GM18870 (cell line): ENCODE measurements around the gene ZNF280C.
"Not testable (repeated sequence)": the region's sequence is repeated elsewhere in the genome, so short reads cannot be mapped to it uniquely, and the experiment has no call there.

Experiments
- ATAC-seq: cut with Tn5 transposase; IDR thresholded peaks from one replicate; pipeline ENCODE4 v1.9.1; 2021; ENCODE audit warnings: moderate library complexity; ENCODE audit not compliant: unreplicated experiment

ZNF280C gene

GRCh38 chrX:130262231-130262630 is 6.5 kb downstream of the ZNF280C start:
- ATAC-seq = no peak

GRCh38 chrX:130261296-130261893 is 7.3 kb downstream of the ZNF280C start:
- no peak for ATAC-seq

GRCh38 chrX:130260316-130260715 is 8.4 kb downstream of the ZNF280C start:
- ATAC-seq = no peak

- no peak for ATAC-seq
Measured at GRCh38 chrX:130253916-130254315, 14.8 kb downstream of the ZNF280C start.

- no peak for ATAC-seq
Measured at GRCh38 chrX:130251671-130252070, 17.0 kb downstream of the ZNF280C start.

- ATAC-seq = no peak
Measured at GRCh38 chrX:130247996-130248395, 20.7 kb downstream of the ZNF280C start.

- ATAC-seq = no peak
Measured at GRCh38 chrX:130246084-130246483, 22.6 kb downstream of the ZNF280C start.

GRCh38 chrX:130245441-130245840 is 23.3 kb downstream of the ZNF280C start:
- ATAC-seq = no peak

- ATAC-seq = not testable (repeated sequence)
Measured at GRCh38 chrX:130231184-130231583, 37.5 kb downstream of the ZNF280C start.

- ATAC-seq = no peak
Measured at GRCh38 chrX:130228871-130229270, 39.8 kb downstream of the ZNF280C start.

GRCh38 chrX:130224810-130225209 is 43.9 kb downstream of the ZNF280C start:
- no peak for ATAC-seq

GRCh38 chrX:130216320-130216719 is 52.4 kb downstream of the ZNF280C start:
- ATAC-seq = no peak

GRCh38 chrX:130213376-130213775 is 55.3 kb downstream of the ZNF280C start:
- no peak for ATAC-seq

GRCh38 chrX:130212371-130212770 is 56.3 kb downstream of the ZNF280C start:
- ATAC-seq = no peak

GRCh38 chrX:130211415-130212186 is 57.1 kb downstream of the ZNF280C start:
- no peak for ATAC-seq

- no peak for ATAC-seq
Measured at GRCh38 chrX:130204647-130205046, 64.1 kb downstream of the ZNF280C start.

GRCh38 chrX:130197464-130197863 is 71.2 kb downstream of the ZNF280C start:
- no peak for ATAC-seq

- no peak for ATAC-seq
Measured at GRCh38 chrX:130196466-130196865, 72.2 kb downstream of the ZNF280C start.

GRCh38 chrX:130190801-130191200 is 77.9 kb downstream of the ZNF280C start:
- no peak for ATAC-seq

GRCh38 chrX:130186651-130187050 is 82.0 kb downstream of the ZNF280C start:
- ATAC-seq = no peak

GRCh38 chrX:130184857-130185256 is 83.8 kb downstream of the ZNF280C start:
- no peak for ATAC-seq

GRCh38 chrX:130184168-130184567 is 84.5 kb downstream of the ZNF280C start:
- no peak for ATAC-seq
